NCI-H345 treated with DMSO at 0.1 percent for 48 hours (cell line): ENCODE data around the gene TTLL10.

Experiments
- DNase-seq: peaks from one replicate; lab custom pipeline; 2025; ENCODE audit not compliant: unreplicated experiment; lab: John Stamatoyannopoulos, UW

Gene TTLL10

DNA sequence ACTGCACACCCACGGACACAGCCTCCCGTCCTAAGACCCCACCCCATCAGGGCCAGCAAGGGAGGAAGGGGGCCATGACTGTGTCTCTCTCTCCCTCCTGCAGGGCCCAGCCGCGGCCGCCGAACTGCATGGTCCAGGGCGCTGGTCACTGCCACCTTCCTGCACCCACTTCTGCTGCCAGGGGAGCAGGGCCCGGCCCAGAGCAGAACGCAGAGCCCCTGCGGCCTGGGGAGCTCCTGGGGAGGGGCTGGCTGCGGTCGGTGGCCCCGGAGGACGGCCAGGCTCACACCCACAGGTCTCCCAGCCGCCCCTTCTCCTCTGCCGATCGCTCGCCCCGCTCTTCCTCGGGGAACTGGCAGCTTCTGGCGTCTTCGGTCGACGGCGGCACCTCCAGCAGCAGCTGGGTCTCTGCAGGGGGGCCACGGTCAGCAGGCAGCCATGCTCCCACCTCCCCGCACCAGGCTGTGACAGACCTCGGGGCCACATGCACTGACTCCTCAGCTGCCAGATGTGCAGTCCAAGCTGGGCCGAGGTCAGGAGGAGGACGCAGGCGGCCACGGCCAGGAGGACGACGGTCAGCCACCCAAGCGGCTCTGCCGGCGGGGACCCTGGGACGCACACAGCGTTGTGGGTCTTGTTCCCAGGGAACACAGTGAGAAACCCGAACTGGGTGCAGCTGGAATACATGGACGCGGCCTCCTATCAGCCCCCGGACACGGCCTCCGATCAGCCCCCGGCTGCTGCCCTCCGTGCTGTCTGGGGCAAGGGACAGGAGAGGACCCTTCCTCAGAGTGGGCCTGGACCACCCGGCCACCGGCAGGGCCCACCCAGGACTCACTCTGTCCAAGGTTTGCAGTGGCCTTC lies 30.1 kb downstream of the TTLL10 start:
- no peak for DNase-seq

- no peak for DNase-seq
Observed at GRCh38 chr1:1204425-1204920, 30.8 kb downstream of the TTLL10 start.

- DNase-seq = no peak
Observed at GRCh38 chr1:1204998-1205768, 31.5 kb downstream of the TTLL10 start.

- DNase-seq = no peak
Observed at GRCh38 chr1:1205769-1206375, 32.2 kb downstream of the TTLL10 start.

DNA sequence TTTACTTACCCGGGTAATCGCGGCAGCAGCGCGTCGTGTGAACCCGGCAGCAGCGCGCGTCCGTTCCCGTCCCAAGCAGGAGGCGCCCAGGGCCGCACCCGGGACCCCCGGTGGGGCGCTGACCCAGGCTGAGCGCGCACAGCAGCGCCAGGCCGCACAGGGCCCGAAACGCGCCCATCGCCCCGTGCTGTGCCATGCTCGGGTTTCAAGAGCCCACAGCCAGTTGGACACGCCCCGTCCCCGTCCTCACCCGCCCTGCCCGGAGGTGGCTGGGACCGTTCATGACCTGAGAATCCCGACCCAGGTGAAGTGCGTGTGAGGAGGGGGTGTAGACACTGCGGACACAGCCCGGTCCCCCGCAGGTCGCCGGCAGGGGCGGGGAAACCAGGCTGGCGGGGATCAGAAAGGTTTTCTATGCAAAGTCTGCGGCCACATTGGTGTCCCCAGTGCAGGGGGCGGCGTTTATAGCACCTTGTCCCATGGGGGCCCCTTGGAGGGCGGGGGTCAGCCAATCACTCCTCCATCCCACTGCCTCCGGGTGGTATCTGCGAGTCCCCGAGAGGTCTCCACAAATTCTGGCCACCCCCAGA lies 32.8 kb downstream of the TTLL10 start, which contains the start of gene TNFRSF18:
TSS of gene TNFRSF18 (minus strand) at position 217 of the 590 bp plus-strand sequence. CDS start at position 196, 21 bp downstream.
- DNase-seq = no peak

GRCh38 chr1:1206966-1207531 lies 33.4 kb downstream of the TTLL10 start:
- DNase-seq = no peak

DNA sequence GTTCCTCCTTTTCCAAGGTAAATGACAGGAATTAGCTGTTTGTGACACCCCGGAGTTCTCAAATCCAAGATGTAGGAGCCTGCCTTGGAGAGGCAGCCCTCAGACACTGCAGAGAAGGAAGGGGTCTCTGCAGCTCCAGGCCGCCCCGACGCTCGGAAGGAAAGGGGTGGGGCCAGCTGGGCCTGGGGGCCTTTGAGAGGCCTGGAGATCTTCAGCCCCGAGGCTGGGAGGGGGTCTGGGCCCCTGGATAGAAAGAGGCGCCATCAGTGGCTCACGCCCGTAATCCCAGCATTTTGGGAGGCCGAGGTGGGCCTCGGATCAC lies 33.9 kb downstream of the TTLL10 start:
- no peak for DNase-seq

GRCh38 chr1:1208713-1209433 lies 35.2 kb downstream of the TTLL10 start:
- no peak for DNase-seq

DNA sequence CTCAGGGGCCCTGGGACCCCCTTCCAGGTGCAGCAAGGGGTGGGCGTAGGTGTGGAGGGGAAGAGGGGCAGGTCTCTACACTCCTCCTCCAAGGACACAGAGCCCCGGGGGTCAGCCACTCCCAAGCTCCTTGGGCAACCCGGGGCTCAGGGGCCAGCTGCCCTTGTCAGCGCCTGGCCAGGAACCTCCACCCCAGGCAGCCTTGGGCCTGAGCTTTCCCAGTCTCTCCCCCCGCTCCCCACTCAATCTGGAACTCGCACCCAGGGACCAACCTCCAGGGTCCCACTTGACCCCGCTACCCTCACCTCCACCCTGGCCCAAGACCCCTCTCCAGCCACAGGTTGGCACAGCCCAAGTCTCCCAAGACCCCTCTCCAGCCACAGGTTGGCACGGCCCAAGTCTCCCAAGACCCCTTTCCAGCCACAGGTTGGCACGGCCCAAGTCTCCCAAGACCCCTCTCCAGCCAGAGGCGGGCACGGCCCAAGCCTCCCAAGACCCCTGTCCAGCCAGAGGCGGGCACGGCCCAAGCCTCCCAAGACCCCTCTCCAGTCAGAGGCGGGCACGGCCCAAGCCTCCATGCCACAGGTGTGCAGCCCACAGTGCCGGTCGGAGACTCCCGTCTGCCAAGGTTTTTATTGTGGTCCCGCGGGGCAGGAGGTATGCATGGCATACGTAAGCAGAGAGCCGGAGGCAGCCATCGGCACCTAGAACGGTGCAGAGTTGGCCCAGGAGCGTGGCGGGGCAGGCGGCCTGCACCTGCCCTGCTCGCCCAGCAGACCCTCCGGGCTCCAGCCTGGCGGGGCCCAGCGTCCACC lies 37.3 kb downstream of the TTLL10 start:
- no peak for DNase-seq

DNA sequence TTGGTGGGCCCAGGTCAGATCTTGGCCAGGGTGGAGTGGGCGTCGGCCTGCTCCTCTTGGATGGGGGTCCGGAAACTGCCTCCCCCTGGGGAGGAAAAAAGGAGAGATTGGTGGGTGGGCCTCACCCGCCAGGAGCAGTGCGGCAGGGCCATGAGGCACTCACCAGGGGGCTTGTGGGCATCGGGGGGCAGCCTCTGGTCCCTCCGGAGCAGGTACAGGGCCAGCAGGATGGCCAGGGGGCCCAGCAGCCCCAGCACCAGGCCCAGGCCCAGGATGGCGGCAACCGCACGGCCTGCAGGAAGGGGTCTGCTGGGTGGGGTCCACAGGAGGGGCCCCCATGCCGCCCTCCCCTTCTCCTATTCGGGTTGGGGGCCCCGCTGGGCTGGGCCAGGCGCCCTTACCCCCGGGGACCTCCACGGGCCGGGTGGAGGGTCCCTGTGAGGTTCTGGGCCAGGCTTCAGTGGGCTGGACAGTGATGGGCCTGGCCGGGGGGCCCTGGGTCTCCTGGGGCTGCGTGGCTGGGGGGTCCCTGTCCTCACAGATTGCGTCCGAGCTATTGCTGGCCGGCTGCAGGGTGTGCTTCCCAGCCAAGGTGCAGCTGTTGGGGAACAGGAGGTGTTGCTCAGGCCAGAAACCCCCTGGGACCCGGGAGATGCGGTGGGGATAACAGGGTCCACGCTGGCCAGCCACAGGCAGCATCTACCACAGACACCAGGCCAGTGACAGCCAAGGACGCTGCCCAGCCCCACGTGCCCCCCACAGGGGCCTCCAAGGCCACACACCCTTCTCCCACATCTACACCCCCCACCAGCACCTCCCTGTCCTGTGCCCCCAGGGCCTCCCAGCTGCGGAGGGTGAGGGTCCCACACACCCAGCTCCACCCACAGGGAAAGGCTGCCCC lies 38.1 kb downstream of the TTLL10 start:
- DNase-seq = no peak

DNA sequence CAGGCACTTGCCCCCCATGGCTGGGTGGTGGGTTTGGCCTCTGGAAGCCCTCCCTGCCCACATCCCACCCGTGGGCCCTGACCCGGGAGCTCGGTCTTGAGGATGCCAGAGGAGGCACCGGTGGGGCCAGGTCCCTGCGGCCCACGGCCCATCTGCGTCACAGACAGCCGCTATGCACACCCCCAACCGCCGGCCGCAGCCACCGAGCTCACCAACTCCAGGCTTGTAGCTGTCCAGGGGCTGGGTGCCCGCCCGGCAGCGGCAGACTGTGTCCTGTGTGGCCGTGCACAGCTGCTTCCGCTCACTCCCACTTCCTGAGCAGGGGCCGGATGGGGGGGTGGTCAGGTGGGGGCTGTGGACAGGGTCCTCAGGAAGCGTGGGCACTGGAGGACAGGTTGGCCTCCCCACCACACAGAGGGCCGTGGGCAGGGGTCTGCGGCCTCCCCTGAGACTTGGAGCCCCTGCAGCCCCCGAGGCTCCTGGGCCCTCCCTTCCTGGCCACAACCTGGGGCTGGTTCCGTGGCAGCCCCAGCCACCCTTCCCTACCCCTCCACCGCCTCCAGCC lies 39.2 kb downstream of the TTLL10 start:
- no peak for DNase-seq

DNA sequence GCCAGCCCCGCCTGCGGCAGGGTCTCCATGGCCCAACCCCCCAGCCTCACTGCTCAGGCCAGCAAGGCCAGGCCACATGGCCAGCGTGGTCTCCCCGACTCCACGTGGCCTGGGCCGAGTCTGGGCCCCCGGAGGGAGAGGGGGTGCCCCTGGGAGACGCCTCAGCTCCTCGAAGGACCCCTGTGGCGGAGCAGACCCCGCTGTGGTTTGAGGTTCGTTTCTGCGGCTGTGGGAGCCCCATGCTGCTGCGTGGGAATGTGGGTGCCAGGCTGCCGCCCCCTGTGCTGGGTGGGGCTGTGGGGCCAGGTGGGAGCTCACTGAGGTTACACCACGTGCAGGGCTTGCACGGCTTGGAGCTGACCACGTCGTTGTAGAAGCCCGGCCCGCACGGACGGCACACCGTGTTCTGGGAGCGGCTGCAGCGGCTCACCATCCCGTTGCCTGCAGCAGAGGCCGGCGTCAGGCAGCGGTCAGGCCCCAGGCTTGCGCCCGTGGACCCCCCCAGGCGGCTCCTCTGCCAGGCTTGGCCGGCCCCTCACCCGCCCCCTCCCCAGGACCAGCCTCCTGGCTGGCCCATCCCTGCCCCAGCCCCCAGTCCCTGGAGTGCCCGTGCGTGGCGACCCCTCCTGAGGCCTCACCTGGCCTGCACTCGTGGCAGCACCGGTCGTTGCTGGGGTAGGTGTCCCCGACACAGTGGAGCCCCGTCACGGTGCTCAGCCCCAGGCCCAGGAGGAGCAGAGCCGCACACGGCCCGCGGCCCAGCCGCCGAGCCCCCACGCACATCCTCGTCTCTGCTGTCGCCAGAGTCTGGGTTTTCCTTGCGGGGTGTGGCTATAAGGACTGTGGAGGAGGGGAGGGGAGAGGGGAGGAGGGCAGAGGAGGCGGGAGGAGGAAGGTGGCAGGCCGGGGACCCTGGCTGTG lies 39.9 kb downstream of the TTLL10 start, which contains the start of gene TNFRSF4:
TSS of gene TNFRSF4 (minus strand) at position 809 of the 921 bp plus-strand sequence. CDS start at position 783, 26 bp downstream.
- no peak for DNase-seq

GRCh38 chr1:1215080-1215676 lies 41.5 kb downstream of the TTLL10 start:
- no peak for DNase-seq

GRCh38 chr1:1215881-1216605 lies 42.4 kb downstream of the TTLL10 start:
- no peak for DNase-seq

GRCh38 chr1:1216770-1217620 lies 43.3 kb downstream of the TTLL10 start:
- DNase-seq = no peak
